ENCODE data around the gene ATP5F1A. TPM values are rescaled to one million over a fixed set of nuclear protein-coding genes. Genes with fewer than 3 reads are reported as not detected.

The ATP5F1A gene
- polyA plus RNA-seq, 1 experiment: 937 TPM

GRCh38 chr18:46046126-46046525 lies 52.0 kb downstream of the ATP5F1A start:
- Histone ChIP-seq H3K4me3 (ENCODE audit: low read depth, low read length) (no peak overlapping the region), H3K9me3 (ENCODE audit: control insufficient read depth, insufficient read depth, low read length) (no peaks in the 10 kb centered on the region), H3K27ac (ENCODE audit: low read depth, low read length) (no peak overlapping the region), H3K27me3 (ENCODE audit: control insufficient read depth, insufficient read depth, low read length) (no peaks in the 10 kb centered on the region)
- CTCF ChIA-PET: no interaction called here
- no peak for TF ChIP-seq CTCF (IDR thresholded peaks at IDR 0.05; ENCODE audit: low read depth, low read length)
- no peak for DNase-seq (ENCODE audit: low read depth, low spot score)
- POLR2A ChIA-PET: no interaction called here

DNA sequence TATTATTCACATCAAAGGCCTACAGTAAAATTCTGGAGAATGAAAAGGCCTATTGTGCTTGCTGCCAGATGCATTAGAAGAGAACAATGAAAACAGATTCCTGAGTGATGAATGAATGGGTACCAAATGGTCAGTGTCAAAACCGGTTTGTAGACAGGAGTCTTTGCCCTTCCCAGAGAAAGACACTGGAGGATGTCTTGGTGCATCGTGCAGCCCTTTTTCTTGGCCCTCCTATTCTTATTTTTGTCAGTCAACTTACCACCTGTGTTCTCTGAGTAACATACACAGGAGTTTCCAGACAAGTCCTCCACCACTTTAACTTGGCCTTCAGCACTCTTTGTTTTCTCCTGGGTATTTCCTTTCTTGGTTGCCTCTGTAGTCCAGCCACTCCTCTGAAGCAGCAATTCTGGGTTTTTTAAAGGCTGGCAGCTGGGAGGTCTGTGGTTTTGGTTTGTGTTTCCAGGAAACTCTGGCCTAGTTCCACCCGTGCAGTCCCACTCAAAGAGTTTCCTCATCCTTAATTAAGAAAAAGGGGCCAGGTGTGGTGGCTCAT lies 55.4 kb downstream of the ATP5F1A start:
- H3K27ac ChIP-seq (ENCODE audit: low read depth, low read length): no peak overlapping the region
- no peaks in the 10 kb centered on the region for H3K27me3 ChIP-seq (ENCODE audit: control insufficient read depth, insufficient read depth, low read length)
- POLR2A ChIA-PET: interaction anchor here (1.0 to 1.3 kb wide), 2 partner anchors 9 kb away, joined by 3 to 7 read pairs; no protein-coding TSS in a partner anchor
- no peak overlapping the region for H3K4me3 ChIP-seq (ENCODE audit: low read depth, low read length)
- CTCF ChIA-PET: interaction anchor here (0.6 kb wide), 1 partner anchor 158 kb away, joined by 6 read pairs; no protein-coding TSS in a partner anchor
- TF ChIP-seq CTCF (IDR thresholded peaks at IDR 0.05; ENCODE audit: low read depth, low read length): no peak
- no peaks in the 10 kb centered on the region for H3K9me3 ChIP-seq (ENCODE audit: control insufficient read depth, insufficient read depth, low read length)
- DNase-seq (ENCODE audit: low read depth, low spot score): no peak

GRCh38 chr18:46040747-46041104 lies 57.4 kb downstream of the ATP5F1A start:
- TF ChIP-seq CTCF (IDR thresholded peaks at IDR 0.05; ENCODE audit: low read depth, low read length): no peak
- CTCF ChIA-PET: interaction anchor here (0.7 kb wide), 2 partner anchors 161 to 186 kb away, joined by 3 read pairs; no protein-coding TSS in a partner anchor
- POLR2A ChIA-PET: interaction anchor here (0.6 kb wide), 1 partner anchor 33 kb away, joined by 9 read pairs; no protein-coding TSS in a partner anchor
- H3K27ac ChIP-seq (ENCODE audit: low read depth, low read length): no peak overlapping the region
- DNase-seq (ENCODE audit: low read depth, low spot score): no peak
- H3K27me3 ChIP-seq (ENCODE audit: control insufficient read depth, insufficient read depth, low read length): no peaks in the 10 kb centered on the region
- no peaks in the 10 kb centered on the region for H3K9me3 ChIP-seq (ENCODE audit: control insufficient read depth, insufficient read depth, low read length)
- no peak overlapping the region for H3K4me3 ChIP-seq (ENCODE audit: low read depth, low read length)

GRCh38 chr18:46040033-46040746 lies 57.9 kb downstream of the ATP5F1A start:
- CTCF ChIA-PET: interaction anchor here (0.7 kb wide), 1 partner anchor 161 kb away, joined by 3 read pairs; no protein-coding TSS in a partner anchor
- no peak for TF ChIP-seq CTCF (IDR thresholded peaks at IDR 0.05; ENCODE audit: low read depth, low read length)
- DNase-seq (ENCODE audit: low read depth, low spot score): no peak

More at GRCh38 chr18:46040033-46040746, 57.9 kb downstream of the ATP5F1A start:
- Histone ChIP-seq H3K4me3 (ENCODE audit: low read depth, low read length) (no peak overlapping the region), H3K27me3 (ENCODE audit: control insufficient read depth, insufficient read depth, low read length) (no peaks in the 10 kb centered on the region), H3K9me3 (ENCODE audit: control insufficient read depth, insufficient read depth, low read length) (no peaks in the 10 kb centered on the region), H3K27ac (ENCODE audit: low read depth, low read length) (no peak overlapping the region)
- POLR2A ChIA-PET: no interaction called here

All from AG04450 (cell line).